ENCODE results near the gene DISC1.
A peak's percentile ranks its signal among the peaks of the same experiment; 100 is the strongest.

DISC1 gene

DNA sequence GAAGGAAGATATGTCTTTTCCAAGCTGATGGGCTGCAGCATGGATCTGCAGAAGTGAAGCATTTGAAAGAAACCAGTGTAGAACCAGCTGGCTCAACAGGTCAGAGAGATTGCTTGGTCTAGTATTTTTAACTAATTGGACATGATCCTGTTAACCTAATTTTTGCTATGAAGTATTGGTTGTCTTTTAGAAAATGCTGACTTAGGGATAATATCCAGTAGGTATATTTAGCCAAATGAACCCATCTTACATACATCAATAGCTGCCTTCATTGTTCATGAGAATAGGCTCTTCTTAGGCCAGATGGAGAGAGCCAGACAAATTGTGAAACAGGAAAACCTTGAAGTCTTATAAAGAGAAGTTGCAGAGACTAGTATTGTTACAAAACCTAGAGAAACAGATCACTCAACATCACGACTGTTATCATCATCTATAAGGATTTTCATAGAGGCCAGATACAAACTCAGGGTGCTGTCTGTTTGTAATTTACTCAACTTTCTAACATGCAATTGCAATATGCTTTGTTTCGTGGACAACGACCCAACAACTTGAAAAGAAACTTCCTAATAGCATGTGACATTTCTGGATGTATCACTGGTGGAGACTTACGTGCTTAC is 148.2 kb downstream of the DISC1 start:
- Mint-ChIP-seq H3K27me3 (ENCODE audit: low read depth, poor library complexity) (peaks cover 8% of the 10 kb centered on the region), H3K4me1 (peaks cover 27% of the 10 kb centered on the region), H3K9me3 (no peaks in the 10 kb centered on the region), H3K27ac (no peak overlapping the region), H3K4me3 (no peak overlapping the region), H3K36me3 (ENCODE audit: low read depth) (peaks cover 24% of the 10 kb centered on the region)
- no peak for DNase-seq
- TF ChIP-seq, protein P1, sequence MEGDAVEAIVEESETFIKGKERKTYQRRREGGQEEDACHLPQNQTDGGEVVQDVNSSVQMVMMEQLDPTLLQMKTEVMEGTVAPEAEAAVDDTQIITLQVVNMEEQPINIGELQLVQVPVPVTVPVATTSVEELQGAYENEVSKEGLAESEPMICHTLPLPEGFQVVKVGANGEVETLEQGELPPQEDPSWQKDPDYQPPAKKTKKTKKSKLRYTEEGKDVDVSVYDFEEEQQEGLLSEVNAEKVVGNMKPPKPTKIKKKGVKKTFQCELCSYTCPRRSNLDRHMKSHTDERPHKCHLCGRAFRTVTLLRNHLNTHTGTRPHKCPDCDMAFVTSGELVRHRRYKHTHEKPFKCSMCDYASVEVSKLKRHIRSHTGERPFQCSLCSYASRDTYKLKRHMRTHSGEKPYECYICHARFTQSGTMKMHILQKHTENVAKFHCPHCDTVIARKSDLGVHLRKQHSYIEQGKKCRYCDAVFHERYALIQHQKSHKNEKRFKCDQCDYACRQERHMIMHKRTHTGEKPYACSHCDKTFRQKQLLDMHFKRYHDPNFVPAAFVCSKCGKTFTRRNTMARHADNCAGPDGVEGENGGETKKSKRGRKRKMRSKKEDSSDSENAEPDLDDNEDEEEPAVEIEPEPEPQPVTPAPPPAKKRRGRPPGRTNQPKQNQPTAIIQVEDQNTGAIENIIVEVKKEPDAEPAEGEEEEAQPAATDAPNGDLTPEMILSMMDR (IDR thresholded peaks at IDR 0.05), result no peak

GRCh38 chr1:231776010-231776756 is 149.6 kb downstream of the DISC1 start:
- Mint-ChIP-seq H3K9me3 (no peaks in the 10 kb centered on the region), H3K36me3 (ENCODE audit: low read depth) (peaks cover 20% of the 10 kb centered on the region), H3K4me1 (peaks cover 17% of the 10 kb centered on the region), H3K27me3 (ENCODE audit: low read depth, poor library complexity) (peaks cover 8% of the 10 kb centered on the region), H3K4me3 (no peak overlapping the region), H3K27ac (no peak overlapping the region)
- no peak for DNase-seq
- TF ChIP-seq, protein P1 (IDR thresholded peaks at IDR 0.05), result no peak

GRCh38 chr1:231776757-231777062 is 150.1 kb downstream of the DISC1 start:
- Mint-ChIP-seq H3K9me3 (no peaks in the 10 kb centered on the region), H3K4me1 (peaks cover 15% of the 10 kb centered on the region), H3K4me3 (no peak overlapping the region), H3K36me3 (ENCODE audit: low read depth) (peaks cover 18% of the 10 kb centered on the region), H3K27me3 (ENCODE audit: low read depth, poor library complexity) (peaks cover 8% of the 10 kb centered on the region), H3K27ac (no peak overlapping the region)
- TF ChIP-seq, protein P1 (IDR thresholded peaks at IDR 0.05), result no peak
- no peak for DNase-seq

DNA sequence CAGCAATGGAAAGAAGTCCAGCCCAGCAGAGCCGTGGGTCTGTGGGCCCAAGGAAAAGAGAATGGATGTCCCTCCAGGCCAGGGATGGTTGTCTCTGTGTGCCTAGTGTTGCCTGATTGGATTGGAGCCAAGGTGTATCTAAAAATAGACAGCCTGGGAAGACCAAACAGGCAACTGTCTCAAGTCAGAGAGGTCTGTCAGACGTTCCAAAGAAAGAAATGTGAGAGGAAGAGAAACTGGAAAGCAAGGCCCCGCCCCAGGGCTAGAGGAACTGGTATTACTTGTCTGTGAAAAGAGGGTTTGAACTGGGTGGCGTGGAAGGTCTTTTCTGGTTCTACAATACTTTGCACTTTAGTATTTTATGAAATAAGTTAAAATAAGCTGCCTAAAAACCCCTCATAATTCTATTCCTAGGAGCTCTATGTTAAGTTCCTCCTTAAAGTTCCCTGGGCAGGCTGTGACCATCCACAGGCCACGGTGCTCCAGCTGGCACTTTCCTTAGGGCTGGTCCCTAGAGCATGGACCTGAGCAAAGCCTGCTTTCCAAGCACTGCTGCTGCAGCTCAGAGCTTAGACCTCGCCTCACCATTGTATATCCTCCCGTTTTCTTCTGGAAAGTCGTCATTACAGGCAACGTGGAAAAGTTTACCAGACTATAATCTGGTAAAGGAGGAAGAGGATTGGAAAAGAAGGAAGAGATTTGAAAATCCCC is 151.6 kb downstream of the DISC1 start:
- Mint-ChIP-seq H3K4me1 (peaks cover 15% of the 10 kb centered on the region), H3K4me3 (no peak overlapping the region), H3K36me3 (ENCODE audit: low read depth) (peaks cover 13% of the 10 kb centered on the region), H3K9me3 (no peaks in the 10 kb centered on the region), H3K27ac (peak overlapping the region; percentile 76), H3K27me3 (ENCODE audit: low read depth, poor library complexity) (peaks cover 8% of the 10 kb centered on the region)
- no peak for DNase-seq
- TF ChIP-seq, protein P1 (IDR thresholded peaks at IDR 0.05), result no peak

GRCh38 chr1:231779081-231779480 is 152.5 kb downstream of the DISC1 start:
- Mint-ChIP-seq H3K27ac (peak overlapping the region; percentile 54), H3K36me3 (ENCODE audit: low read depth) (peaks cover 11% of the 10 kb centered on the region), H3K9me3 (no peaks in the 10 kb centered on the region), H3K4me3 (no peak overlapping the region), H3K27me3 (ENCODE audit: low read depth, poor library complexity) (peaks cover 5% of the 10 kb centered on the region), H3K4me1 (peaks cover 15% of the 10 kb centered on the region)
- no peak for DNase-seq
- TF ChIP-seq, protein P1 (IDR thresholded peaks at IDR 0.05), result no peak
